Measurements from ENCODE around the gene FURIN.
"Not testable (repeated sequence)": the region's sequence is repeated elsewhere in the genome, so short reads cannot be mapped to it uniquely, and the experiment has no call there.

Gene FURIN

DNA sequence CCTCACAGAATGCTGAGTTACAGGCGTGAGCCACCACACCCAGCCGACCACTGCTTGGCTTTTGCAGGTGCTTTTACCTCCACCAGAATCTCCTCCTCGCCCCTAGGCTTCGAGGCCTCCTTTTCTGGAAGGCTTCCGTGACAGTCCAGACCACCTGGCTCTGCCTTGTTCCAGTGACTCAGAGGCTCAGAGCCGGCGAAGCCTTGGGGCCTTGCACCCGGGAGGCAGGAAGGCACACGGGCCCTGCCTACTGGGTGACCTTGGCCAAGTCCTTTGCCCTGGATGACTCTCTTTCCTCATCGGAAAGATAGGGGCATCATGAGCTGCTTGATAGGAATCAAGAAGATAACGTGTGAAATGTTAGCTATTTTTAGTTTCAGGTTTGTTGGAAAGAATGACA lies 31.3 kb upstream of the FURIN start:
- Mint-ChIP-seq H3K27ac (peak overlapping the region; percentile 95), H3K4me3 (peak overlapping the region; percentile 75), H3K4me1 (peaks cover 68% of the 10 kb centered on the region), H3K27me3 (no peaks in the 10 kb centered on the region), H3K36me3 (ENCODE audit: low read depth) (no peaks in the 10 kb centered on the region), H3K9me3 (no peaks in the 10 kb centered on the region)
- ATAC-seq (peak; percentile 59), DNase-seq (peak; percentile 66)

DNA sequence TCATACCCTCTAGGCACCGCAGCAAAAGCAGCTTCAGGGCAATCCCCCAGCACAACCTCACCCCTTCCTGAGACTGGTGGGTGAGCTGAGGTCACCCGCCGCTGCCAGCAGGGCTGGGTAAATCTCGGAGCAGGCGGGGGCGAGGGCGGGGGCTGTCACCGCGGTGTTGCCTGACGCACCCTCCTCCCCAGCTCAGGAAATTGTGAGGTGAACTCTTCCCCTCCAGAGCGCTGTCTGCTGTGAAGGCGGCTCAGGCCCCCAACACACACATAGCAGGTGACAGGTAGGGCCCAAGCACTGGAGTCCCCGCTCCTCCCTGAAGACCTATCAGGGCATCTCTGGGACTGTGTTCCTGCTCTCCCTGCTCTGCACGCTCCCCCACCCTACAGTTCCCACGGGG lies 30.2 kb upstream of the FURIN start:
- ATAC-seq (peak; percentile 84), DNase-seq (peak; percentile 91)
- no peaks in the 10 kb centered on the region for H3K9me3 Mint-ChIP-seq
- H3K36me3 Mint-ChIP-seq (ENCODE audit: low read depth): no peaks in the 10 kb centered on the region
- H3K4me3 Mint-ChIP-seq: peak overlapping the region; percentile 75
- no peaks in the 10 kb centered on the region for H3K27me3 Mint-ChIP-seq
- peaks cover 63% of the 10 kb centered on the region for H3K4me1 Mint-ChIP-seq
- H3K27ac Mint-ChIP-seq: peak overlapping the region; percentile 95

DNA sequence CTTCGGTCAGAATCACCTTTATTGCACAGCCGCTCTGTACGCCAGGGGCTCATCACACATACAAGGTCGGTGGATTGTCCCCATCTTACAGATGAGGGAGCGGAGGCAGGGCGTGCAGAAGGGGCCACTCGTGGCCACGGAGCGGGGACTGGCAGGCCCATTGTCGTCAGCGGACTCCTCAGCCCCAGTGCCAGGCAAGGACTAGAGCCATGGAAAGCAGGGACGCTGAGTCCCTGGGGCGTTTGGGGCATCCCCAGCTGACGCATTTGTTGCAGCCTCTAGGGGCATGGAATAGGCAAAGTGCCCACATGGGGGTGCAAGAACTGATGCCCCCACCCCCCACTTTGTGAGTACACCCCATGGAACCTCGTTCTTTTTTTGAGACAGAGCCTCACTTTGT lies 29.8 kb upstream of the FURIN start:
- Mint-ChIP-seq H3K4me3 (peak overlapping the region; percentile 75), H3K27me3 (no peaks in the 10 kb centered on the region), H3K9me3 (no peaks in the 10 kb centered on the region), H3K27ac (peak overlapping the region; percentile 95), H3K4me1 (peaks cover 63% of the 10 kb centered on the region), H3K36me3 (ENCODE audit: low read depth) (no peaks in the 10 kb centered on the region)
- ATAC-seq (no peak), DNase-seq (no peak)

DNA sequence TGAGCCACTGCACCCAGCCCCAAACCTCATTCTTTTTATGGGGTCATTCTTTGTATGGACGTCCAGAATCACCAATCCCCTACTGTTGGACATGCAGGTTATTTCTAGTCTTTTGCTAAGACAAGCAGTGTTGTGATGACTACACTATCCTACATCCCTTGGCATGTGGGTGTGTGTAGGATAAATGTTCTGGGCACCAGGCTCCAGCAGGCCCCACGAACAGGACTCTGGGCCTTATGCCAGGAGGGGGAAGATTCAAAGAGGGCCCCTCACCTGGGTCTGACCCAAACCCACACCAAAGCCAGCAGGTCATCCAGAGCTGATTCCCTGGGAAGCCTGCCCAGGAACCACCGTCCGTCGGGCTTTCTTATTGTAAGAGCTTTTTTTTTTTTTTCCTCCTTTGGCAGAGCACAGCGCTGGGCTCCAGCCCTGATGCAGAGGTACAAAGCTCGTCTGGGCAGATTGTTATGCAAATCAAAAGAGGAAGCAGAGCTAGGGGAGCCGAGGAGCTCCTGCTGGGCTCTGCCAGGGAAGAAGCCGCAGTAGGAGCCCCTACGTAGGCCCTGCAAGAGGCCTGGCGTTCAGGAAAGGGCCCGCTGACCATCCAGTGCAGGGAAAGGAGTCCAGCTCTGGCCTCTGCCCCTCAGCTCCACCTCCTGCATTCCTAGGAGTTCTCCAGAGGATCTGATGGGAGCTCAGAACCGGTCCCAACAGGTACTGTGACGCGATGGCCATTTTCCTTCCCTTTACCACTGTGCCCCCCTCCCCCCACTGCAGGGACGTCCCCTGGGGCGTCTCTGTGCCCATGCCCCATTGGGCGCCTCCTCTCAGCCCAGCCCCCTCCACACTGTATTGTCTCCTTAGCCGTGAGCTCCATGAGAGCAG lies 29.0 kb upstream of the FURIN start:
- peak overlapping the region; percentile 75 for H3K4me3 Mint-ChIP-seq
- ATAC-seq (no peak), DNase-seq (peak; percentile 46)
- H3K4me1 Mint-ChIP-seq: peaks cover 60% of the 10 kb centered on the region
- H3K36me3 Mint-ChIP-seq (ENCODE audit: low read depth): no peaks in the 10 kb centered on the region
- peaks cover 3% of the 10 kb centered on the region for H3K27me3 Mint-ChIP-seq
- H3K9me3 Mint-ChIP-seq: no peaks in the 10 kb centered on the region
- H3K27ac Mint-ChIP-seq: peak overlapping the region; percentile 68

DNA sequence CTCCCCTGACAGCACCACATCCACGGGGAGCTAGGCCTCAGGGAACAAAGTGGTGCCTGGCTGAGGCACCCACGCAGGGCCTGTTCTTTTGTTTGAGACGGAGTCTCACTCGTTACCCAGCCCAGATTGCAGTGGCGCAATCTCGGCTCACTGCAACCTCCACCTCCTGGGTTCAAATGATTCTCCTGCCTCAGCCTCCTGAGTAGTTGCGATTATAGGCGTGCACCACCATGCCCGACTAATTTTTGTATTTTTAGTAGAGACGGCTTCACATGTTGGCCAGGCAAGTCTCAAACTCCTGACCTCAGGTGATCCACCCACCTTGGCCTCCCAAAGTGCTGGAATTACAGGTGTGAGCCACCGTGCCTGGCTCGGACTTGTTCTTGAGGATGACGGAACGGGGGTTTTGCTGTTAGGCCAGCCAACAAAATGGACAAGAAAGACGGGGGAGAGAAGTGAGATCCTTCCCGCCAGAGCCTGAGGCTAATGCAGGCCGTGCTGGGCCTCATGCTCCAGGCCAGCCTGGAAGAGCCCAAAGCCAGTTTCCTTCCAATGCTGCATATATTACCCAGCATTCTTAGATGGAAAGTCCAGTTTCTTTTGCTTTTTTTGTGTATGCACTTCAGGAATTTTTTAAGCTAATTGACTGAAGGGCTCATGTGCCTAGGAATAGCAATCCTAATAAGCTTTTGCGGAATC lies 28.1 kb upstream of the FURIN start:
- H3K4me3 Mint-ChIP-seq: peak overlapping the region; percentile 75

DNA sequence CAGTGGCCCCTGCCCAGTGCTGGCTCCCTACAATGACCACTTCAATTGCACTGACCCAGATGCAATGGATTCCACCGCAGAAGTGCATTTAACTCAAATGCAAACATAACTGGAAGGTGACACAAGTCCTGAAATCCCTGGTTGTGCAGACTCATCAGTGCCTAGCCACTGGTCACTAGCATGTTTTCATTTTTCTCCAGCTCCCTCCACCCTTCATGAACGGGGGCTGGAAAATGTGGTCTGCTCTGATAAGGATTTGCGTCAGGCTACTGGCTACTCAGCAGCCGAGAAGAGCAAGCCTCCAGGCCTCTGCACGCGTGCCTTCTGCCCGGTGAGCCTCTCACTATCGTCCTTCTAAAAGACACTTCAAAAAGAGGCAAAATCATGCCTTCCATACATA lies 27.4 kb upstream of the FURIN start:
- ATAC-seq (no peak), DNase-seq (no peak)
- Mint-ChIP-seq H3K27me3 (peaks cover 3% of the 10 kb centered on the region), H3K27ac (no peak overlapping the region), H3K9me3 (no peaks in the 10 kb centered on the region), H3K4me3 (no peak overlapping the region), H3K4me1 (peaks cover 61% of the 10 kb centered on the region), H3K36me3 (ENCODE audit: low read depth) (no peaks in the 10 kb centered on the region)

More for the DNA sequence above, 28.1 kb upstream of the FURIN start:
- peaks cover 3% of the 10 kb centered on the region for H3K27me3 Mint-ChIP-seq
- no peaks in the 10 kb centered on the region for H3K9me3 Mint-ChIP-seq
- no peaks in the 10 kb centered on the region for H3K36me3 Mint-ChIP-seq (ENCODE audit: low read depth)
- DNase-seq (no peak), ATAC-seq (no peak)
- peaks cover 59% of the 10 kb centered on the region for H3K4me1 Mint-ChIP-seq
- peak overlapping the region; percentile 68 for H3K27ac Mint-ChIP-seq

DNA sequence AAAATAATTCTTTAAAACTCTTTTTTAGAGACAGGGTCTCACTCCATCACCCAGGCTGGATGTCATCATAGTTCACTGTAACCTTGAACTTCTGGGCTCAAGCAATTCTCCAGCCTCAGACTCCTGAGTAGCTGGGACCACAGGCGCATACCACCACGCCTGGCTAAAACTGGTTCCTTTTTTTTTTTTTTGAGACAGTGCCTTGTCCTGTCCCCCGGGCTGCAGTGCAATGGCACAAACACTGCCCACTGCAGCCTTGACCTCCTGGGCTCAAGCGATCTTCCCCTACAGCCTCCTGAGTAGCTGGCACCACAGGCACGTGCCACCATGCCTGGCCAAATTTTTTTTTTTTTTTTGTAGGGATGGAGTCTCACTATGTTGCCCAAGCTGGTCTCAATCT lies 23.7 kb upstream of the FURIN start:
- DNase-seq (no peak), ATAC-seq (no peak)
- no peaks in the 10 kb centered on the region for H3K36me3 Mint-ChIP-seq (ENCODE audit: low read depth)
- peaks cover 41% of the 10 kb centered on the region for H3K4me1 Mint-ChIP-seq
- H3K27me3 Mint-ChIP-seq: peaks cover 3% of the 10 kb centered on the region
- no peak overlapping the region for H3K4me3 Mint-ChIP-seq
- H3K27ac Mint-ChIP-seq: peak overlapping the region; percentile 60
- no peaks in the 10 kb centered on the region for H3K9me3 Mint-ChIP-seq

DNA sequence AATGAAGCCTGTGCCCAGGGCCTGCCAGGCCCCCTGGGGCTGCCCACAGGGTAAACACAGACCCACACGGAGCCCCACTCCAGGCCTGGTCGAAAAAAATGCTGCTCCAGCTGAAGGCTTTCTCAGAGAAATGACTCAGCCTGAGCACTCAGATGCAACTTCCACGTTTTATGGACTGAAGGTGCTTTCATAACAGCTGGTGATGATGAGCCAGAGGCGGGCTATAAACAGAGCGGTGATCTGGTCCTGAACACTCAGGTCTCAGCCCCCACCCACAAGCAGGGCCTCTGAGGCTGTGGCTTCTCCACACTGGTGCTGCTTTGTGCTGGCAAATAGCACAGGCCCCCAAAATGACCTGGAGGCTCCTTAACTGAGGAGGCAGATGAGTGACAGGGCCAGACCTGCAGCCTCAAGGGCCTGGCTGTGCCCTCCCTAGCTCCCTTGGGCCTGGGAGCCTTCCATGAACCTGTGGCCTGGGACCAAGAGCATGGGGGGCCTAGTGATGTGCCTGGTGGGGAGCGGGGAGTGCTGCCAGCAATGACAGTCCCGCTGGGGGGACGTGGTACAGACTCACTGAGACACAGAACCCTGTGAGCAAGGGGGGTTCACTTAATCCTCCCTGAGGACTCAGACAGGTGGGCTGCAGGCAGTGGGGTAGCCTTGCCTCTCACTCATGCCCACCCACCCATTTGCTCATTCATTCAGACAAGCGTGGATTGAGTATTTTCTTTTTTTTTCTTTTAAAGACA lies 23.0 kb upstream of the FURIN start:
- Mint-ChIP-seq H3K4me3 (no peak overlapping the region), H3K4me1 (peaks cover 36% of the 10 kb centered on the region), H3K9me3 (no peaks in the 10 kb centered on the region), H3K27ac (peak overlapping the region; percentile 60), H3K27me3 (peaks cover 3% of the 10 kb centered on the region), H3K36me3 (ENCODE audit: low read depth) (no peaks in the 10 kb centered on the region)
- ATAC-seq (peak; percentile 96), DNase-seq (peak; percentile 59)

DNA sequence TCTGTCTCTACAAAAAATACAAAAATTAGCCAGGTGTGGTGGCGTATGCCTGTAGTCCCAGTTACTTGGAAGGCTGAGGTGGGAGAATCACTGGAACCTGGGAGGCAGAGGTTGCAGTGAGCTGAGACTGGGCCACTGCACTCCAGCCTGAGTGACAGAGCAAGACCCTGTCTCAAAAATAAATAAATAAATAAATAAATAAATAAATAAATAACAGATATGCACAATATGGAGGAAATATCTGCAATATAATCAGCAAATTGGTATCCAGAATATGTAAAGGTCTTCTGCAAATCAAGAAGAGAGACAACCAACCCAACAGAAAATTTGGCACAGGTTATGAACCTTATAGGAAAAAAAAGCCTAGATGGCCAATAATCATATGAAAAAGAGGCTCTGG lies 19.0 kb upstream of the FURIN start:
- H3K27me3 Mint-ChIP-seq; ATAC-seq; H3K4me3 Mint-ChIP-seq; H3K27ac Mint-ChIP-seq; DNase-seq; H3K9me3 Mint-ChIP-seq; H3K36me3 Mint-ChIP-seq (ENCODE audit: low read depth): not testable (repeated sequence)
- peaks cover 71% of the 10 kb centered on the region for H3K4me1 Mint-ChIP-seq

DNA sequence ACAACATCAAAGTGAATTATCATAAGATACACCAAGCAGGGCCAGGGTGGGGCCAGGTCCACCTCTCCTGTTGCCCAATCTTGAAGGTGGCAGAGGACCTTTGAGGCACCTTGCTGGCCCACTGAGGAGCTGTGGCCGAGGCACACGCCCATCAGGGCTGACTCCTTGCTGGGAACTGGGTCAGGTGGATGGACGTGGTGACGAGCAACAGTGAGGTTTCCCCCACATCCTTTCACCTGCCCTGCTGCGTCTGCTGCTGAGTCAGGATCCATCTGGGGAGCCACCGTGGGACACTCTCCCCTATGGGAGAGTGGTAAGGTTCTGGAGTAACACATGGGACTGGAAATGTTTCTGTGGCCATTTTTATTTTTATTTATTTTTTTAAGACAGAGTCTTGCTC lies 17.3 kb upstream of the FURIN start:
- peaks cover 75% of the 10 kb centered on the region for H3K4me1 Mint-ChIP-seq
- peak overlapping the region; percentile 65 for H3K4me3 Mint-ChIP-seq
- DNase-seq (peak; percentile 51), ATAC-seq (peak; percentile 29)
- H3K27me3 Mint-ChIP-seq: no peaks in the 10 kb centered on the region
- H3K9me3 Mint-ChIP-seq: no peaks in the 10 kb centered on the region
- peaks cover 2% of the 10 kb centered on the region for H3K36me3 Mint-ChIP-seq (ENCODE audit: low read depth)
- peak overlapping the region; percentile 79 for H3K27ac Mint-ChIP-seq

DNA sequence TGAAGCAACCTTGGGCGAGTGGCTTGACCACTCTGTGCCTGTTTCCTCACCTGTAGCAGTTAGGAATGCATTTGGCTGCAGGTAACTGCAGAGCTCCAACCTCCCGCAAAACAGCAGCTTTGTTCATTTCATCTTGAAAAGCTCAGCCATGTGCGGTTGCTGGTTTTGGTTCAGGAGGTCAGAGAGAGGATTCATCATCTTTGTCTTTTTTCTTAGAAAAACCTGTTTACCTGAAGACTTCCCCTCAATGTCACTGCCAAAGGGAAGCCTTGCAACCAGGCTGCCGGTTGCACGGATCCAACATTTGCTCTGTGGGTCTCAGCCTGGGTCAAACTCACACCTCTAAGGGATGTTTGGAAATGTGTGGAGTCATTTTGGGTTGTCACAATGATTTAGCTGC lies 16.4 kb upstream of the FURIN start:
- Mint-ChIP-seq H3K27me3 (no peaks in the 10 kb centered on the region), H3K36me3 (ENCODE audit: low read depth) (peaks cover 2% of the 10 kb centered on the region), H3K9me3 (no peaks in the 10 kb centered on the region), H3K4me3 (peak overlapping the region; percentile 65), H3K4me1 (peaks cover 78% of the 10 kb centered on the region), H3K27ac (peak overlapping the region; percentile 79)
- ATAC-seq (no peak), DNase-seq (no peak)

DNA sequence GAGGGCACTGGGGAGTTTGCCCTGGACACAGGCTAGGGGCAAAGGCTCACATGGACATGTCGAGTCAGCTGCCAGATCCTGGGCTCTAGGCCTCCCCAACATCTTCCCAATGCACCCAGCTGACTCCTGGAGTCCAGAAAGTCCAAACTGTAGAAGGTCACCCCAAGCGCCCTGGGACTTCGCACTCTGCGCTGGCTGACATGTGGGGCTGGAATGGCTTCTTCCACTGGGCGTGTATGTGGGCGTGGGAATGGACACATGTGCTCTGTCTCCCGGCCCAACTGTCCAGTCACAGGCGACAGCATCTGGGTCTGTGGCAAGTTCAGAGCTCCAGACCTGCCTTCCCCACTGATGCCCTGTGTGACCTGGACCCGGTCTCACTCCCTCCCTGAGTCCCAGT lies 13.2 kb upstream of the FURIN start:
- Mint-ChIP-seq H3K27ac (peak overlapping the region; percentile 90), H3K36me3 (ENCODE audit: low read depth) (peaks cover 2% of the 10 kb centered on the region), H3K4me1 (peaks cover 86% of the 10 kb centered on the region), H3K4me3 (no peak overlapping the region), H3K27me3 (no peaks in the 10 kb centered on the region), H3K9me3 (no peaks in the 10 kb centered on the region)
- no peak for DNase-seq
- ATAC-seq: no peak

DNA sequence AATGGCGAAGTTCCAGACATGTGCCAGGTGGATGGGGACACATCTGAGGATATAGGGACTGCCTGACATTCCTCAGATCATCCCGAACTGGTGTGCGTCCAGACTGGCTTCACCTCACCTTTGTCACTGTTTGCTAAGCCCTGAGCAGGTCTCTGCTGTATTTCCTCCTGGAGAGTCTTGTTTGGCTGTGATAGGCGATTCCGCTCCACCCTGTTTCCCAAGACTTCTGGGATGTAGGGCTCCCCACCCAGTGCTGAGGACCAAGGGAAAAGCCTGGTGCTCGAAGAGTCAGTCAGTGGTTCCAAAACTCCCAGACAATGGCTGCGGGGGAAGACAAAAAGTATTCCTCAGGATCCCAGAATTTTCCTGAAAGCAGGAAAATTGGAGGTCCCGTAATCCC lies 11.1 kb upstream of the FURIN start:
- Mint-ChIP-seq H3K36me3 (ENCODE audit: low read depth) (peaks cover 2% of the 10 kb centered on the region), H3K27me3 (no peaks in the 10 kb centered on the region), H3K4me3 (no peak overlapping the region), H3K9me3 (no peaks in the 10 kb centered on the region), H3K4me1 (peaks cover 73% of the 10 kb centered on the region), H3K27ac (peak overlapping the region; percentile 90)
- no peak for DNase-seq
- no peak for ATAC-seq

DNA sequence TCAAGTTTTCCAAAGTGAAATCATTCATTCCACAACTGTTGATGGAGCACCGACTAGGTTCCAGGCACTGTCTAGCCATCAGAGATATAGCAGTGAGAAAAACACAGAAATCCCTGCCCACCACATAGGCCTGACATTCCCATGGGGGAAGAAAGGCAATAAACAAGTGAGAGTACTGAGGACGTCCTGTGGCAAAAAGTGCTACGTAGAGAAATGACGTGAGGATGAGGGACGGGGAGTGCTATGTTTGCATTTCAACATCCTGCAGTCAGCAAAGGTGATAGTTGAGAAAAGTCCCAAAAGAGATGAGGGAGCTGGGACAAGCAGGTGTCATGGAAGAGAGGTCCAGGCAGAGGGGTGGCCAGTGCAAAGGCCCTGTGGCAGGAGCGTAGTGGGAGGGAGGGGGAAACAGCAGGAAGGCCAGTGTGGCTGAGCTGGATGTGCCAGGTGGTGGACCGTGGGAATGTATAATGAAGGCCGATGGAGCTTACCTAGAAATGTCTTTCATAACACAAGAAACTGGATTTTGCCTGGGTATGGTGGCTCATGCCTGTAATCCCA lies 10.4 kb upstream of the FURIN start:
- DNase-seq: no peak
- ATAC-seq: no peak
- H3K4me1 Mint-ChIP-seq: peaks cover 67% of the 10 kb centered on the region
- H3K27ac Mint-ChIP-seq: peak overlapping the region; percentile 58
- peaks cover 2% of the 10 kb centered on the region for H3K36me3 Mint-ChIP-seq (ENCODE audit: low read depth)
- H3K4me3 Mint-ChIP-seq: no peak overlapping the region
- no peaks in the 10 kb centered on the region for H3K27me3 Mint-ChIP-seq
- H3K9me3 Mint-ChIP-seq: no peaks in the 10 kb centered on the region

Data from activated naive CD8-positive, alpha-beta T cell treated with anti-CD3 and anti-CD28 coated beads, Interleukin-2, amount 50 U/mL, for 24 hours (primary cell).